Retina (tissue), 1 donor: ENCODE results near the gene GPI.
A peak's percentile ranks its signal among the peaks of the same experiment; 100 is the strongest.
"Not testable (repeated sequence)": the region's sequence is repeated elsewhere in the genome, so short reads cannot be mapped to it uniquely, and the experiment has no call there.

Experiments
- DNase-seq: peaks from one replicate; pipeline ENCODE4 v3.0.0-alpha.2; 2016

The GPI gene

GRCh38 chr19:34343751-34344150 lies 21.2 kb upstream of the GPI start:
- no peak for DNase-seq

GRCh38 chr19:34345947-34346351 lies 19.0 kb upstream of the GPI start:
- peak; percentile 58 for DNase-seq

GRCh38 chr19:34347561-34348165 lies 17.3 kb upstream of the GPI start:
- no peak for DNase-seq

- DNase-seq = no peak
These were observed 16.0 kb upstream of the GPI start for GRCh38 chr19:34348899-34349487.

DNA sequence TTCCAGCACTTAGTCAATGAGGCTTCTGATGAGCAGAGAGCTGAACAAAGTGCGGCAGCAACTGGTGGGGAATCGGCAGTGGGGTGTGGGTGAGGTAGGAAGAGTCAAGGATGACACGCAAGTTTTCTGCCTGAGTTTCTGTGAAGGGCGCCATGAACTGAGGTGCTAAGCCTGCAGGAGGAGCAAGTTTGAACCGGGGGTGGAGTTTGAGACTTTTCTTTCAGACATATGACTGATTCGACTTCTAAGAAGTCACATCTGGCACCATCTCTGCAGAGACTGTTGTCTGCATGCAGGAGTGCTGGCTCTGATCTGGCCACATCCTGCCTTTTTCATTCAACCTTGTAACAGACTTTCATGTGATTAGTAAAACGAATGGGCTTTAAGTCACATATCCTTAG lies 14.8 kb upstream of the GPI start:
- DNase-seq = no peak

- DNase-seq = no peak
These were observed 13.6 kb upstream of the GPI start for GRCh38 chr19:34351382-34351826.

GRCh38 chr19:34353546-34353945 lies 11.4 kb upstream of the GPI start:
- no peak for DNase-seq

- no peak for DNase-seq
These were observed 9.8 kb upstream of the GPI start for GRCh38 chr19:34355201-34355600.

DNA sequence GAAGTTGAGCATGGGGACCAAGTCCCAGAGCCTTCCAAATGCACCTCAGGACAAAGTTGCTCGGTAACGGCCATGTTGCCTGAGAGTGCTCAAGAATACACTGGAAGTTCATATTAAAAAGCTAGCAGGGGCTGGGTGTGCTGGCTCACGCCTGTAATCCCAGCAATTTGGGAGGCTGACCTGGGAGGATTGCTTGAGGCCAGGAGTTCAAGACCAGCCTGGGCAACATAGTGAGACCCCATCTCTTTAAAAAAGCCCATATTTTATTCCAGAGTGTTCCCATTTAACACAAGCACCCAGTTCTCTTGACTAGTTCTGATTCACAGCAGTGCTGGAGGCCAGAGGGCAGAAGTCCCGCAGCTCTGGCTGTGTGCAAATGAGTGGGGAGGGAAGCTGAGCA lies 8.1 kb upstream of the GPI start:
- no peak for DNase-seq

GRCh38 chr19:34357431-34357830 lies 7.6 kb upstream of the GPI start:
- DNase-seq = no peak

- DNase-seq = peak; percentile 97
These were observed 5.6 kb upstream of the GPI start for GRCh38 chr19:34359140-34359953.

DNA sequence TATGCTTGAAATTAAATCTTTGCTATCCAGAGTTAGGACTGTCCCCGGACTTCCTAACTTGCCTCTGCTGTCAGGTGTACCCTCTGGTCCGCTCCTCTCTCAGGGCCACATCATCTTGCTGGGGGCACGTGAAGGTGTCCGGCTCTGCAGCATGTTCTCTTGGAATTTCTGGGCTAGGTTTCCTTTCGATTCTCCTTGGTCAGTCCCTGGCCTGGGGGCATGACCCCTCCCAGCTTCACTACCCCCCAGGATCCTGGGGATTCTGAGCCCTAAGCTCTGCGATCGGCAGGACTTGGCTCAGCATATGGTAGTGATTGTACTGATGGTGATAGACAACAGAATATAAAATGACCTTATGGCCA lies 5.1 kb upstream of the GPI start:
- no peak for DNase-seq

- DNase-seq = no peak
These were observed 4.6 kb upstream of the GPI start for GRCh38 chr19:34360354-34360909.

DNA sequence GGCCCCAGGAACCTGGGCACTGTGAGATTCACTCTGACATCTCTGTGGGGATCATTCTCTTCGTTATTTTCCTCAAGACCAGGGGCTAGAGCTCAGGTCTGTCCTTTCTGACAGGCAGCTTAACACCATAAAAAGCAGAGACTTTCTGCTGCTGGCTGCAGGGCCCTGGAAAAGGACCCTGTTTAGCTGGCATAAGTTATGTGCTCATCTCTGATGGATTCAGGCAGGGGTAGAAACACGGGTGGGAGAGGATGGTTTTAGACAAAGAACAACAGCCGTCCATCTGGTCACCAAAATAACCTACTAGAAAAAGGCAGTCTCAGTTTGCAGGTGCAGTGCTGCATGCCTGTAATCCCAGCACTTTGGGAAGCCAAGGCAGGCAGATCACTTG lies 2.3 kb upstream of the GPI start:
- no peak for DNase-seq

- no peak for DNase-seq
These were observed 1.9 kb upstream of the GPI start for GRCh38 chr19:34363094-34363493.

DNA sequence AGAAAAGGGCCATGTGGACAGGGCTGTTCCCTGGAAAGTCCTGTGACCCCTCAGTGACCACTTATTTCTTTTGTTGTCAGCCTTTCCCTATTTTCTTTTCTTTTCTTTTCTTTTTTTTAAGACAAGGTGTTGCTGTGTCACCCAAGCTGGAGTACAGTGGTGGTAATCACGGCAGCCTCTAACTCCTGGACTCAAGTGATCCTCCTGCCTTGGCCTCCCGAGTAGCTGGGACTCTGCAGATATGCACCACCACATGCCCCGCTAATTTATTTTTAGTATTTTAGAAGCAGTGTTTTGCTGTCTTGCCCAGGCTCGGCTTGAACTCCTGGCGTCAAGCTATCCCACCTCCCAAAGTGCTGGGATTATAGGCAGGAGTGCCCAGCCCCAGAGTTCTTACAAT lies 1.1 kb upstream of the GPI start:
- DNase-seq = no peak

GRCh38 chr19:34364462-34364829 lies 550 bp upstream of the GPI start:
- DNase-seq = no peak

DNA sequence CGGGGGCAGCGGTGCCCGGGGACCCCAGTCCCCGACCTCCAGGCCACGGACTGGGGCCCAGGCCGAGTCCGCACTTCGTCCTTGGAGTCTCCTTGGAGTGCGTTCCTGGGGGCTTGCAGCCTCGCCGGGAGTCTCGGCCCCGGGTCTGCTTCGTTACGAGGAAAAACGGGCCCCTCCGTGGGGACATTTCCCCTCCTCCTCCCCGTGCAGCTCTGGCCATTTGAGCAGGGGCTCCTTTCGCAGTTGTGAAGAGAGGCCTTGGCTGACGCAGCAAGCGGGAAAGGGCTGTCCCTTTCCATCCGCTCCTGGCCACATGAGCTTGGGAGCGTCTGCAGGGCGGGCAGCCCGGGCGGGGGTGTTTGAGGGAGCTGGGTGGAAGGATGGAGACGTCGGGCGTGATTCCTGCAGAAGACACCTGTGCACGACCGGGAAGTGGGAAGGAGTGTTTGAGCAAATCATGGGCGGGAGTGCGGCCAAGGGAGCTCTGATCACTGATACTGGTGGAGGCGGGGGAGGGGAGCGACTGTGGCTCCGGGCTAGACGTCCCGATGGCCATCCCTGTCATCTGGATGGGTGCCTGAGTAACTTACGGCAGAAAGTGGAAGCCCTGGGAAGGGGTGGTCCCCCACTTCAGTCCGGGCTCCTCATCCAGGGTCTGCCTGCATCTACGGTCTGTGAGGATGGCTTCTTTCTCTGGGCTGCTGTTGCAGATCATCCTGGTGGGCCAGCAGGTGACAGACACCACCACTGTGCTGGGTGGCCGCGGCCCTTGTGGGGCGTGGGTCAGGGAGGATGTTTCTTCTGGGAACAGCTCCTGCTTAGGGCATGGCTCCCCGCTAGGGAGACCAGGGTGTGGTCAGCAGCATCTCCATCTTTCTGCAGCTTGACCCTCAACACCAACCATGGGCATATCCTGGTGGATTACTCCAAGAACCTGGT lies 736 bp downstream of the GPI start:
- DNase-seq = peak; percentile 70

- DNase-seq = no peak
These were observed 2.0 kb downstream of the GPI start for GRCh38 chr19:34366738-34367623.

DNA sequence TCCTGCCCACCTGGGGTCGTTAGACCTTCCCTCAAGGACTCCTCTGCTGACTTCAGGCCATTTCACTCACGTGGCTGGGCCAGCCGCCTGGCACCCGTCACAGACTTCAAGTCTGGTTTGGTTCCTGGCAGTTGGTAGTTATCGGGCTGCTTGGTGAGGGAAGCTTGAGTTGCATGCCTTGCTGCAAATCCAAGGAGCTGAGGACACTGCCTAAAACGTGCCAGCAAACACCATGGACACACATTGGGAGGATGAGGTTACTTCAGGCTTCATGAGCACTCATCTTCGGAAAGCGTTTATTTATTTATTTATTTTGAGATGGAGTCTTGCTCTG lies 2.6 kb downstream of the GPI start:
- no peak for DNase-seq

DNA sequence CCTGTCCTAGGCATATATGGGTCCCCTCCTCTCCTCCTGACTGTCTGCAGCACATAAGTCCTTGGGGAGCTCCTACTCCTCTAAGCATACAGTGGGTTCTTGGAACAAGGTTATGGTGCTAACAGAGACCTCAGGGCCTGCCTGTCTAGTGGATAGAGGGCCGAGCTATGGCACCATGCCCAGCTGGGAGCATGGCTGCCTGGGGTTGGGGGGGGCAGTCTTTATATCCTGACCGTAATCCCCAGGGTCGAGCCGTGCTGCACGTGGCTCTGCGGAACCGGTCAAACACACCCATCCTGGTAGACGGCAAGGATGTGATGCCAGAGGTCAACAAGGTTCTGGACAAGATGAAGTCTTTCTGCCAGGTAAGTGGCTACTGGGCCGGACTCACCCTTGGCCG lies 3.3 kb downstream of the GPI start:
- no peak for DNase-seq

DNA sequence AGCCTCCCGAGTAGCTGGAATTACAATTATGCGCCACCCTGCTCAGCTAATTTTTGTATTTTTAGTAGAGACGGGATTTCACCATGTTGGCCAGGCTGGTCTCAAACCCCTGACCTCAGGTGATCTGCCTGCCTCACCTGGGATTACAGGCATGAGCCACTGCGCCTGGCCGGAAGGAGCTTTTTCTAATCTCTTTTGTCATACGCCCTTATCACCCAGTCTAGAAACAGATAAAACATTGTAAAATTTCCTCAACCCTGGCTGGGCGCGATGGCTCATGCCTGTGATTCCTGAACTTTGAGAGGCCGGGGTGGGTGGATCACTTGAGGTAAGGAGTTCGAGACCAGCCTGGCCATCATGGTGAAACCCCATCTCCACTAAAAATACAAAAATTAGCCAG lies 4.2 kb downstream of the GPI start:
- not testable (repeated sequence) for DNase-seq
